ENCODE data around the gene GPR4. TPM values are rescaled to one million over a fixed set of nuclear protein-coding genes. Genes with fewer than 3 reads are reported as not detected.

GPR4 gene
- total RNA-seq, 4 donors from 2014 or later: 0.62 to 13.5 (median 6.6) TPM

DNA sequence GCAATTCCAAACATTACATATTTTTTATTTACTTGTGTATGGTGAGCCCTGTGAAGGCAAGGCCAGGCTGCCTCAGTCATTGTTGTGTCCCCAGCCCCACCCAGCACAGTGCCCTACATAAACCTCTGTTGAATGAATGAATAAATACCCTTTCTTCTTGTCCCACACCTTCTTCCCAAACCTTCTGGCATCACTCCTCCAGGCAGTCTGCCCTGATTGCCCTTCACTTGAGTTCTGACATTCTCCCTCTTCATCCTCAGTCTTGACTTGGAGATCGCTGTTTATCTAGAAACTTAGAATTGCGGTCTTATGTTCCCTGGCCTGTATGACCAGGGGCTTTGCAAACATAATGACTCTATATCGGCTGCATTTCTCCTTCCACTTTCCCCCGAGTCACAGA lies 12.2 kb downstream of the GPR4 start:
- TF ChIP-seq POLR2A (IDR thresholded peaks at IDR 0.05): no peak
- TF ChIP-seq, protein P1, sequence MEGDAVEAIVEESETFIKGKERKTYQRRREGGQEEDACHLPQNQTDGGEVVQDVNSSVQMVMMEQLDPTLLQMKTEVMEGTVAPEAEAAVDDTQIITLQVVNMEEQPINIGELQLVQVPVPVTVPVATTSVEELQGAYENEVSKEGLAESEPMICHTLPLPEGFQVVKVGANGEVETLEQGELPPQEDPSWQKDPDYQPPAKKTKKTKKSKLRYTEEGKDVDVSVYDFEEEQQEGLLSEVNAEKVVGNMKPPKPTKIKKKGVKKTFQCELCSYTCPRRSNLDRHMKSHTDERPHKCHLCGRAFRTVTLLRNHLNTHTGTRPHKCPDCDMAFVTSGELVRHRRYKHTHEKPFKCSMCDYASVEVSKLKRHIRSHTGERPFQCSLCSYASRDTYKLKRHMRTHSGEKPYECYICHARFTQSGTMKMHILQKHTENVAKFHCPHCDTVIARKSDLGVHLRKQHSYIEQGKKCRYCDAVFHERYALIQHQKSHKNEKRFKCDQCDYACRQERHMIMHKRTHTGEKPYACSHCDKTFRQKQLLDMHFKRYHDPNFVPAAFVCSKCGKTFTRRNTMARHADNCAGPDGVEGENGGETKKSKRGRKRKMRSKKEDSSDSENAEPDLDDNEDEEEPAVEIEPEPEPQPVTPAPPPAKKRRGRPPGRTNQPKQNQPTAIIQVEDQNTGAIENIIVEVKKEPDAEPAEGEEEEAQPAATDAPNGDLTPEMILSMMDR (IDR thresholded peaks at IDR 0.05): no peak
- intact Hi-C loops (cut with DNase I; ENCODE audit: low total_unique reads): no loop called here
- H3K4me1 ChIP-seq: no peaks in the 10 kb centered on the region
- no peak overlapping the region for H3K4me3 ChIP-seq
- no peak overlapping the region for H3K27ac ChIP-seq
- no peaks in the 10 kb centered on the region for H3K36me3 ChIP-seq
- no peak for DNase-seq
- no peaks in the 10 kb centered on the region for H3K9me3 ChIP-seq
- no peaks in the 10 kb centered on the region for H3K27me3 ChIP-seq

DNA sequence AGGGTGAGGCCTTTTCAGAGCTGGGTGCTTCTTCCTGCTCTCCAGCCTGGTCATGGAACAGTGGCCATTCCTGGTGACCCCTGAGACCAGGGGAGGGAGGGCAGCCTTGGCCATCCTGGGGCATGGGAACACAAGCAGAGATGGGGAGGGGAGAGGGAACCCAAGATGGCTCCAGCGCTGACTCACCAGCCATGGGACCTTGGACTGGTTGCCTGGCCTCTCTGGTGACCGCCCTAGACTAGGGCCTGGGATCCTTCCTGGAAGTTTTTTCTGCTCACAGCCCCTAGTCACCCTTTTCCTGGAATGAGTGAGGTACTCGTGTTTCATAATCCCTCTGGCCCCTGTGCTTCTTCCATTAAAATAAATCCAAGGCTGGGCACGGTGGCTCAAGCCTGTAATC lies 14.1 kb downstream of the GPR4 start:
- TF ChIP-seq POLR2A (IDR thresholded peaks at IDR 0.05): no peak
- TF ChIP-seq, protein P1 (IDR thresholded peaks at IDR 0.05): no peak
- H3K9me3 ChIP-seq: no peaks in the 10 kb centered on the region
- intact Hi-C loops (cut with DNase I; ENCODE audit: low total_unique reads): no loop called here
- no peaks in the 10 kb centered on the region for H3K36me3 ChIP-seq
- DNase-seq: no peak
- no peak overlapping the region for H3K27ac ChIP-seq
- H3K4me1 ChIP-seq: peaks cover 0 to 3% of the 10 kb centered on the region in 2 donors
- H3K4me3 ChIP-seq: no peak overlapping the region
- no peaks in the 10 kb centered on the region for H3K27me3 ChIP-seq

DNA sequence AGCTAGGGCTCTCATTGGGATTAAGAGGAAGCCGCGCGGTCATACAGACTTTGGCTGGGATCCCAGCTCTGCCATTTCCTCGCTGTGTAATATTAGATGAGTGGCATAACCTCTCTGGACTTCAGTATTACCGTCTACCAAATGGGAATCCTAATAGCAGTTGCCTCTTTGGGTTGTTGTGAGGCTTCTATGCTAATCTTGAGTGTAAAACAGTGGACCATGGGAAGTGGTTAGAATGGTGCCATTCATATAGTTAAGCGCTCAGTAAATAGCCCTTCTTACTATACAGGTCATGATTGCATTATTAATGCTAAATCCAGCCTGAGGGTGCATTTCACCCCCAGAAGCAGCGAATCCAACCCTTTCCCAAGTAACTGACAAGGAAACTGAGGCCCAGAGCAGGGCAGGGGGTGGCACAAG lies 16.8 kb downstream of the GPR4 start:
- H3K4me1 ChIP-seq: peaks cover 0 to 3% of the 10 kb centered on the region in 2 donors
- intact Hi-C loops (cut with DNase I; ENCODE audit: low total_unique reads): no loop called here
- no peaks in the 10 kb centered on the region for H3K36me3 ChIP-seq
- TF ChIP-seq, protein P1 (IDR thresholded peaks at IDR 0.05): no peak
- DNase-seq: no peak
- H3K4me3 ChIP-seq: peak overlapping the region; percentile 68 to 83
- H3K27ac ChIP-seq: peak overlapping the region; percentile 95 to 99
- H3K9me3 ChIP-seq: no peaks in the 10 kb centered on the region
- H3K27me3 ChIP-seq: no peaks in the 10 kb centered on the region

DNA sequence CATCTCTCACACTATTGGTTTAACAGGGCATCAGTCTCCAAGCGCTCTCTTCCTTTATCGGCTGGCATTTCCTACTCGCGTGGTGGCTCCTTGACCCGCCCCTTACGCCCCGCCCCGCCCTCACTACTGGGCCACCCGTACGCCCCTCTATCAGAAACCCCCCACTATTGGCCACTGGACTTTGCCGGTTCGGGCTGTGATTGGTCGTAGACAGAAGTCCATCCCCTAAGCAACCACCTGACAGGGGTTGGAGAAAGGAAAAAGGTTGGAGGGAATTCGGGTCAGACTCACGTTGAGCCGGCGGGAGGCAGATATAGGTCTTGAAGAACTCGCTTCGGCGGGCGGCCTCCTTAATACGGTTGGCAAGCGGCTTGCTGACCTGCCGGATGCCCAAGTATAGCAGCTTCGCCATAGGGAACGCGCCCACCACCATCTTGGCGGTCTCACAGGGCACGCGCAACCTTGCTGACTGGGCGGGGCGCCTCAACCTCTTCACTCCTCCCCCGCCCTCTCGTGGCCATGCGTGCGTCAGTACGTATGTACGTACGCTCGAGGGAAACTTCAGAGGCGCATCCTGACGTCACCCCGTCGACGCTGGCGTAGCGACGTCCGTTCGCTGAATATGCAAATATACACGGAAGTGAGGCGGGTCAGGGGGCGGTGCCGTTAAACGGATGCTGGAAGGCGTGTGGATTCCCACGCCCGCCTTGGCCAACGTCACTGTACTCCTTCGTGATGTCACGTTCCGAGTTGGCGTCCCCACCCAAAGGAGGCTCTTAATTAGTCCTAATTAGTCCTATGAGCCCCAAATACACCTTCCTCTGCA lies 17.5 kb downstream of the GPR4 start, which contains the start of gene OPA3:
Gene OPA3, minus strand, starts transcription at position 471 of the 826 bp plus-strand sequence. Its CDS starts 38 bp downstream, at position 433.
- intact Hi-C loops (cut with DNase I; ENCODE audit: low total_unique reads): no loop called here
- Histone ChIP-seq H3K4me1 (peaks cover 0 to 3% of the 10 kb centered on the region in 2 donors), H3K27ac (peak within 1 kb of the TSS; percentile 95 to 99), H3K9me3 (no peaks in the 10 kb centered on the region), H3K4me3 (peak within 1 kb of the TSS; percentile 68 to 83), H3K36me3 (no peaks in the 10 kb centered on the region), H3K27me3 (no peaks in the 10 kb centered on the region)
- TF ChIP-seq, protein P1 (IDR thresholded peaks at IDR 0.05): peak in 1 of 4 experiments; percentile 31
- TF ChIP-seq POLR2A (IDR thresholded peaks at IDR 0.05): peak; percentile 53 to 71
- peak; percentile 100 for DNase-seq

DNA sequence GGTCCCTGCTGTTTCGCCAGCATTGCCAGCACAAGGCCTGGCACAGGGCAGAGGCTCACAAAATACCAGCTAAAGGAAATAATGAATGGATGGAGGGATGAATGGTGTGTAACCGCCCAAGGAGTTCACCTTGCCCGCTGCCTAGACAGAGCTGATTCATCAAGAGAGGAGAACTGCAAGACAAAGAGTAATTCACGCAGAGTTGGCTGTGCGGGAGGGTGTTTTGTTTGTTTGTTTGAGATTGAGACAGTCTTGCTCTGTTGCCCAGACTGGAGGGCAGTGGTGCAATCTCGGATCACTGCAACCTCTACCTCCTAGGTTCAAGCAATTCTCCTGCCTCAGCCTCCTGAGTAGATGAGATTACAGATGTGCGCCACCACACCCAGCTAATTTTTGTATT lies 20.4 kb downstream of the GPR4 start:
- Histone ChIP-seq H3K4me3 (no peak overlapping the region), H3K27me3 (no peaks in the 10 kb centered on the region), H3K4me1 (peaks cover 0 to 3% of the 10 kb centered on the region in 2 donors), H3K36me3 (no peaks in the 10 kb centered on the region), H3K9me3 (no peaks in the 10 kb centered on the region), H3K27ac (no peak overlapping the region)
- intact Hi-C loops (cut with DNase I; ENCODE audit: low total_unique reads): no loop called here
- TF ChIP-seq POLR2A (IDR thresholded peaks at IDR 0.05): no peak
- TF ChIP-seq, protein P1 (IDR thresholded peaks at IDR 0.05): no peak
- no peak for DNase-seq
